Activated T-cell treated with anti-CD3 and anti-CD28 coated beads for 4 hours (primary cell): Measurements from ENCODE around the gene CYP3A5.
"Not testable (repeated sequence)": the region's sequence is repeated elsewhere in the genome, so short reads cannot be mapped to it uniquely, and the experiment has no call there.

Source experiments
- DNase-seq: peaks from one replicate; pipeline ENCODE4 v3.0.0-alpha.2; 2020

CYP3A5 gene

GRCh38 chr7:99685129-99685758 lies 5.4 kb upstream of the CYP3A5 start:
- DNase-seq: no peak

DNA sequence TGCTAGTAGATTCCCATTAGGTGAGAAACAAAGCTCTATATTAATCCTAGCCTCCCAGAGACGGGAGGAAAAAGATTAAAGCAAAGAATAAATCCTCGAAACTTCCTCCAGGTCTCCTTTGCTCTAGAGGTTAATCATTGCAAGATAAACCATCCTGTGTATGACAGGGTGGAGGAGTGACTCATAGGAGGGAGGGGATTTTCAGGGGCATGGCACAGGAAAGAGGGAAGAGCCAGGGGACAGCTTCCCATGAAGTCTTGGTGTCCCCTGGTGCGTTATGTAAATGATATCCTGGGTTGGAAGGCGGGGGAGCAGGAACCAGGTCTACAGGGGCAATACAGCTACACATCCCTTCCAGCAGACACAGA lies 780 bp downstream of the CYP3A5 start:
- DNase-seq: no peak

GRCh38 chr7:99677648-99678045 lies 2.1 kb downstream of the CYP3A5 start:
- no peak for DNase-seq

- no peak for DNase-seq
Measured at GRCh38 chr7:99677013-99677647, 2.7 kb downstream of the CYP3A5 start.

GRCh38 chr7:99674995-99675742 lies 4.6 kb downstream of the CYP3A5 start:
- DNase-seq: no peak

DNA sequence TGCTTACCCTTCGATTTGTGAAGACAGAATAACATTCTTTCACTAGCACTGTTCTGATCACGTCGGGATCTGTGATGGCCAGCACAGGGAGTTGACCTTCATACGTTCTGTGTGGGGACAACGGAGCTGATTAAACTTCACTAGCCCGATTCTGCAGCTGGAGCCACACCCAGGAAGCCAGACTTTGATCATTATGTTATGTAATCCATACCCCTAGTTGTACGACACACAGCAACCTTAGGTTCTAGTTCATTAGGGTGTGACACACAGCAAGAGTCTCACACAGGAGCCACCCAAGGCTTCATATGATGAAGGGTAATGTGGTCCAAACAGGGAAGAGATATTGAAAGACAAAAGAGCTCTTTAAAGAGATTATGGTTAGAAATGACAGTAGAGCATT lies 7.2 kb downstream of the CYP3A5 start:
- DNase-seq: no peak

- no peak for DNase-seq
Measured at GRCh38 chr7:99669782-99670181, 10.0 kb downstream of the CYP3A5 start.

- DNase-seq: no peak
Measured at GRCh38 chr7:99668541-99668940, 11.3 kb downstream of the CYP3A5 start.

DNA sequence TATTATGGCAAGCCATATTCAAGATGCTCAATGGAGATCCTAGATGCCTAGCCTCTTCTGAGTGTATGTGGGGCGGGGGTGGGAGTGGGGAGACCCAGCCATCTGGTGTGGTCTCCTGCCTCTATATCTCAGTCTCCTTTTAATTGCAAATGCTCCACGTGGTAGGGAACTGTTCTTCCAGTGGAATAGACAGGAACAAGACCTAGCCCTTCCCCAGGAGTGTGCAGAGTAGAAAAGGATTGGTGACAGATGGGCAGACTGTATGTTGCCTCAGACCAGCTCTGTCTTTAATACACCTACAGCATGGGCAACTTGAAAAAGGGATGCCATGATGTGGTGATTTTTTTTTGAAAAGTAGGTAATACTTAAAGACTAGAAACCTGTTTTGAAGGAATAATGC lies 12.6 kb downstream of the CYP3A5 start:
- DNase-seq: no peak

DNA sequence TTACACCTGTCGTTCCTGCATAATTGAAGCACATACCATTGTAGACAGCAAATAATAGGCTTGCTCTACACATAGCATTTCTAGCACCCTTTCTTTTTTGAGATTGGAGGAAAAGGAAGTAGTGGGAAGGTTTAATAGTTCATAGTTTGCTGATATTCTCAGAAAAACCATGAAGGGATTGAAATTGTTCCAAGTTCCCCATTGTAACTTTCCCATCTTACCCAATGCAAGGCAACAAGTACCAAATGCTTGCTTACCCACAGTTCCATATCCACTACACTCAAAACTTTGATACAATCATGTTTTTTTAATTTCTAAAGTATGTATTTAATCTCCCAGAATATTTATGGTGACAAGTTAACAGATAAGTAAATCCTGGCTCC lies 13.8 kb downstream of the CYP3A5 start:
- no peak for DNase-seq

DNA sequence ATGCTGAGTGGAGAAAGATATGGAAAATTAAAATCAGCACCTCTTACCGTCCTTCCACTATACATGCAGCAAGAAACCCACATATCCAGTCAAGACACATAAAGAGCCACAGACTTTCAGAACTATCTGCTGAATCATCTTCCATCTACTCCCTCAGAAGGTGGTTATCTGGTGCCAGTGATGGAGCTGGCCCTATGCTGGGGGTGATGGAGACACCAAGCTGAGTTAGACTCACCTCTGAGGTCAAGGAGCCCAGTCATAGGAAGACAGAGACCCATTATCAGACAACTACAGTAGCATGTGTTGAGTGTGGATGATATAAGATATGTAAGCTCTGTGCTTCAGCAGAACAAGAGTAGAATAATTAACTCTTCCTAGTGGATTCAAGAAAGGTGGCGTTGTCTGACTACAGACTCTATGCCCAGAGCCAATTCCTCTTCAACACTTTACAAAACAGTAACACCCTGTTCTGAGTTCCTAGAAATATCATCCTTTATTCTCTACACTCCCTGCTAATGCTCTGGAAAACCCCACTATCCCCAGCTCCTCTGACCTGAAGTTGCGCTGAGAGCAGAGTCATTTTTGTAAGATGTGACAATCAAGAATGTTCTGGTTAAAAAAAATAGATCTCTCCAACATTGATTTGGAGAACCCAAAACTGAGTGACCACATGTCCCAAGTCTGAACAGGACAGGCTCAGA lies 14.3 kb downstream of the CYP3A5 start:
- no peak for DNase-seq

- DNase-seq: not testable (repeated sequence)
Measured at GRCh38 chr7:99657879-99658278, 21.9 kb downstream of the CYP3A5 start.

- DNase-seq: not testable (repeated sequence)
Measured at GRCh38 chr7:99654626-99655025, 25.2 kb downstream of the CYP3A5 start.

DNA sequence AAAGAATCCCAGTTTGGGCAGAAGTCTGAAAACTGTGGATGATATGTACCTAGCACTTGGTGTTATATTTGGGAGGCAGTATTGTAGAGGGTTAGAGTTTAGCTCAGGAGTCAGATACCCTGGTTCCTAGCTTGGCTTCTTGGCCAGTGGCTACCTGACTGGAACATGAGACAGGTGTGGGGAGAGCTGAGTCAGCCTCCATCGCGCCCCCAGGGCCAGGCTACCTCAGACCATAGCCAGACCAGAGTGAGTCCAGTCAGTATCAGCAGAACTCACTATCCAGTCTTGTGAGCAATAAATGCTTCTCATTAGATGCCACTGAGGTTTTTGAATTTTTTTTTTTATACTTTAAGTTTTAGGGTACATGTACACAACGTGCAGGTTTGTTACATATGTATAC lies 26.0 kb downstream of the CYP3A5 start:
- no peak for DNase-seq

GRCh38 chr7:99653269-99653668 lies 26.5 kb downstream of the CYP3A5 start:
- not testable (repeated sequence) for DNase-seq

DNA sequence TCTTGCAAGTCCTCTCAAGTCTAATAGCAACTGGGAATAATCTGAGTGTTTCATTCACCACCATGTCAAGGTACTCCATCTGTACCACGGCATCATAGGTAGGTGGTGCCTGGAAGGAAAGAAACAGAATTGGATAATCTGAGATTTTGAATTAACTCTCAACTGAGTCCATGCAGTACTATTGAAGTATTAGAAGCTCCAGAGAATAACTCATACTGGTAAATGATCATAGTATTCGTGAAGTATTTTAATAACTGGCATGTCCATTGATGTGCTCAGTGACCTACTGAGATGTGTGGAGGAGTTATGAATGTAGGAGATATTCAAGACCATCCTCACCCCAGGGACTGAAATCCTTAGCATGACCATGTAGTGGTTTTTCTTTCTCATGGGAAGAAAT lies 27.1 kb downstream of the CYP3A5 start:
- no peak for DNase-seq

- no peak for DNase-seq
Measured at GRCh38 chr7:99651290-99651689, 28.5 kb downstream of the CYP3A5 start.

- no peak for DNase-seq
Measured at GRCh38 chr7:99648843-99649242, 31.0 kb downstream of the CYP3A5 start.

- DNase-seq: no peak
Measured at GRCh38 chr7:99645590-99645989, 34.2 kb downstream of the CYP3A5 start.

- no peak for DNase-seq
Measured at GRCh38 chr7:99644431-99644830, 35.4 kb downstream of the CYP3A5 start.

- no peak for DNase-seq
Measured at GRCh38 chr7:99643464-99643863, 36.3 kb downstream of the CYP3A5 start.

DNA sequence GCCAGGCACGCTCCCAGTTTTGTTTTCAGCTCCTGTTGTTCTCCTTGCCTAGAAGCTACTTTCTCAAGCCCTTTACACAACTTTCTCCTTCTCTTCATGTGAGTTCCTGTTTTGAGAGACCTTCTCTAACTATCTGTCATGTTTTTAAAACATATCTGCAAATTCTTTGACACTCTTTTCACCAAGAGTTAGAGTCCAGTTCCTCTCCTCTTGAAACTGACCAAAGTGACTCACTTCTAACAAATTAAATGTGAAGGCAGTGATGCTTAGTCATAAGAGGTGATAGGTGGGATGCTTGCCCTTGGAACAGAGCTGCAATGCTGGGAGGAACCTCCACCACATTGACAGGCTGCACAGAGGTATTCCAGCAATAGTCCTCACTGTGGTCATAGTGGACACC lies 37.8 kb downstream of the CYP3A5 start:
- no peak for DNase-seq

- no peak for DNase-seq
Measured at GRCh38 chr7:99639267-99639666, 40.5 kb downstream of the CYP3A5 start.

DNA sequence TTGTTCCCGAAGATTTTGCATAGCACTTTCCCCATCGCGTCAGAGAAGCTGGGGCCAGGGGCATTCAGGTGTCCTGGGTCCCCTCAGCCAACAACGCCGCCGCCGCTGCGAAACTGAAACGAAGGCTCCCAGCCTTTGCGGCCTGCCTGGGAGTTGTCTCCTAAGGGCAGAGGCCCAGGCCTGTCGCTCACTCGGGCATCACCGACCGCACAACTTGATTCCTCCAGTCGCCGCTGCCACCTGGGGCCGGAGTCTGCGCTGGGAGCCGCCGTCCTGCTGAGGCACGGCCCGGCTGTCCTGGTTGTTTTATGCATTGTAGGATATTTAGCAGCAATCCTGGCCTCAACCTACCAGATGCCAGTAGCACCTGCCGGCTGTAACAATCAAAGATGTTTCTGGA lies 41.1 kb downstream of the CYP3A5 start:
- DNase-seq: no peak
